ENCODE data around the gene ERBB2.
"Not testable (repeated sequence)": the region's sequence is repeated elsewhere in the genome, so short reads cannot be mapped to it uniquely, and the experiment has no call there.

The ERBB2 gene

DNA sequence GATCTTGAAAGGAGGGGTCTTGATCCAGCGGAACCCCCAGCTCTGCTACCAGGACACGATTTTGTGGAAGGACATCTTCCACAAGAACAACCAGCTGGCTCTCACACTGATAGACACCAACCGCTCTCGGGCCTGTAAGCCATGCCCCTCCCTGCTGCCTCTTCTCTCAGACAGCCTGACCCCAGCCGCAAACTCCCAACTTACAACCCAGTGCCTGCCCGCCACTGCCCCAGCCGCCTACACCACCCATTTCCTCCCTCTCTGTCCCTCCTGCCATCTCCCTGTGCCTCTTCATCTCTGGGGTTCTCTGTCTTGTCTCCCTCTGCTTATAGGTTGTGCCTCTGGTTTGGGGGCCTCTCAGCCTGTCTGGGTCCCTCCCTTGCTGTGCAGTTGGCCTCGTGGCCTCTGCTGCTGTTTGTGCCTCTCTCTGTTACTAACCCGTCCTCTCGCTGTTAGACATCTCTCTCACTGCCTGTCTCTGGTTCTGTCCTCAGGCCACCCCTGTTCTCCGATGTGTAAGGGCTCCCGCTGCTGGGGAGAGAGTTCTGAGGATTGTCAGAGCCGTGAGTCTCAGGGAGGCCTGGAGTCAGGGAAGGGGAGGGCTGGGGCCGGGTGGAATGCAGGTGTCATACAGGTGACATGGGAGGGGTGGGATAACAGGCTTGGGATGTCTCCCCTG lies 9.6 kb downstream of the ERBB2 start:
- Histone ChIP-seq H3K27me3 (ENCODE audit: insufficient read depth, low read length, poor library complexity, severe bottlenecking) (no peaks in the 10 kb centered on the region), H4K20me1 (ENCODE audit: insufficient read depth, low read length, poor library complexity, severe bottlenecking) (no peaks in the 10 kb centered on the region), H3K4me3 (ENCODE audit: low read length, poor library complexity, severe bottlenecking) (no peak overlapping the region), H3K36me3 (ENCODE audit: insufficient read depth, low read length) (no peaks in the 10 kb centered on the region), H3K9me2 (replicated peaks; ENCODE audit: low read depth, low read length) (no peaks in the 10 kb centered on the region), H3K79me2 (ENCODE audit: insufficient read depth, low read length) (no peaks in the 10 kb centered on the region), H3K9me3 (ENCODE audit: insufficient read depth, low read depth, low read length) (no peaks in the 10 kb centered on the region), H2AFZ (ENCODE audit: low read length) (no peak overlapping the region), H3K4me1 (ENCODE audit: insufficient read depth, low read length, poor library complexity, severe bottlenecking) (peaks cover 16% of the 10 kb centered on the region), H3F3A (ENCODE audit: low read depth) (no peaks in the 10 kb centered on the region), H3K4me2 (ENCODE audit: low read depth, low read length, poor library complexity, severe bottlenecking) (no peak overlapping the region), H3K9ac (ENCODE audit: low read depth, low read length, poor library complexity, severe bottlenecking) (no peak overlapping the region)
- TF ChIP-seq CTCF (conservative IDR thresholded peaks at IDR 0.05; ENCODE audit: low read length) (no peak), EZH2phosphoT487 (IDR thresholded peaks at IDR 0.05; ENCODE audit: borderline replicate concordance) (no peak)

DNA sequence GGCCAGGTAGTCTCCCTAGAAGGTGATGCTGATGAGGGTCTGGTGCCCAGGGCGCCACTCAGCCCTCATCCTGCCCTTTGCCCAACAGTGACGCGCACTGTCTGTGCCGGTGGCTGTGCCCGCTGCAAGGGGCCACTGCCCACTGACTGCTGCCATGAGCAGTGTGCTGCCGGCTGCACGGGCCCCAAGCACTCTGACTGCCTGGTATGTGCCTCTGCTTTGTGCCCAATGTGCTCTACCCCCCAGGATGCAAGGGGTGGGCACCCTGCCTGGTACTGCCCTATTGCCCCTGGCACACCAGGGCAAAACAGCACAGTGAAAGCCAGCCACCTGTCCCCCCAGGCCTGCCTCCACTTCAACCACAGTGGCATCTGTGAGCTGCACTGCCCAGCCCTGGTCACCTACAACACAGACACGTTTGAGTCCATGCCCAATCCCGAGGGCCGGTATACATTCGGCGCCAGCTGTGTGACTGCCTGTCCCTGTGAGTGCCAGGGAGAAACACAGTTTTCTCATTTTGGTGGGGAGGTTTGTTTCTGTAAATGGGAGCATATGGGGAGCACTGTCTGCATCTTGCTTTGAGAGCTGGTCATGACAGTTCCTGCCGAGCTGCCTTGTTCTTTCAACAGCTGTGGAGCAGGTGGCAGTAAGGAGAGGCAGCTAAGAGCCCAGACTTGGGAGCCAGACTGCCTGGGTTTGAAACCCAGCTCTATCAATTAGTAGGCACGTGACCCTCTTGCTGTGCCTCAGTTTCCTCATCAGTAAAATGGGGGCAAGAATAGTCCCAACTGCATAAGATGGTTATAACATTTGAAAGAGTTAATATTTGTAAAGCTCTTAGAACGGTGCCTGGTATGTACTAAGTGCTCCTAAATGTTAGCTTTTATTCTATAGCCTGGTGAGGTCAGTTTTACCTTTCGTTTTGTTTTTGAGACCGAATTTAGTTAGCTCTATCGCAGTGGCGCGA lies 10.4 kb downstream of the ERBB2 start:
- Histone ChIP-seq H4K20me1 (ENCODE audit: insufficient read depth, low read length, poor library complexity, severe bottlenecking) (no peaks in the 10 kb centered on the region), H3K4me1 (ENCODE audit: insufficient read depth, low read length, poor library complexity, severe bottlenecking) (peaks cover 16% of the 10 kb centered on the region), H3K36me3 (ENCODE audit: insufficient read depth, low read length) (no peaks in the 10 kb centered on the region), H3K9me2 (replicated peaks; ENCODE audit: low read depth, low read length) (no peaks in the 10 kb centered on the region), H3K9me3 (ENCODE audit: insufficient read depth, low read depth, low read length) (no peaks in the 10 kb centered on the region), H3K27me3 (ENCODE audit: insufficient read depth, low read length, poor library complexity, severe bottlenecking) (no peaks in the 10 kb centered on the region), H3K4me2 (ENCODE audit: low read depth, low read length, poor library complexity, severe bottlenecking) (no peak overlapping the region), H3K4me3 (ENCODE audit: low read length, poor library complexity, severe bottlenecking) (no peak overlapping the region), H3K79me2 (ENCODE audit: insufficient read depth, low read length) (no peaks in the 10 kb centered on the region), H3F3A (ENCODE audit: low read depth) (no peaks in the 10 kb centered on the region), H3K9ac (ENCODE audit: low read depth, low read length, poor library complexity, severe bottlenecking) (no peak overlapping the region), H2AFZ (ENCODE audit: low read length) (no peak overlapping the region)
- no peak for TF ChIP-seq CTCF (conservative IDR thresholded peaks at IDR 0.05; ENCODE audit: low read length)
- no peak for TF ChIP-seq EZH2phosphoT487 (IDR thresholded peaks at IDR 0.05; ENCODE audit: borderline replicate concordance)

DNA sequence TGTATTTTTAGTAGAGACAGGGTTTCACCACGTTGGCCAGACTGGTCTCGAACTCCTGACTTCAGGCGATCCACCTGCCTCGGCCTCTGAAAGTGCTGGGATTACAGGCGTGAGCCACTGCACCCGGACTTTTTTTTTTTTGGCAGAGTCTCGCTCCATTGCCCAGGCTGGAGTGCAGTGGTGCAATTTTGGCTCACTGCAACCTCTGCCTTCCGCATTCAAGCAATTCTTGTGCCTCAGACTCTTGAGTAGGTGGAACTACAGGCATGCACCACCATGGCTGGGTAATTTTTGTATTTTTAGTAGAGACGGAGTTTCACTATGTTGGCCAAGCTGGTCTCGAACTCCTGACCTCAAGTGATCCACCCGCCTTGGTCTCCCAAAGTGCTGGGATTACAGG lies 11.2 kb downstream of the ERBB2 start:
- H2AFZ ChIP-seq (ENCODE audit: low read length); H3K9ac ChIP-seq (ENCODE audit: low read depth, low read length, poor library complexity, severe bottlenecking); H3K36me3 ChIP-seq (ENCODE audit: insufficient read depth, low read length); H3K4me3 ChIP-seq (ENCODE audit: low read length, poor library complexity, severe bottlenecking); H3F3A ChIP-seq (ENCODE audit: low read depth); H3K9me2 ChIP-seq (replicated peaks; ENCODE audit: low read depth, low read length); H4K20me1 ChIP-seq (ENCODE audit: insufficient read depth, low read length, poor library complexity, severe bottlenecking); H3K9me3 ChIP-seq (ENCODE audit: insufficient read depth, low read depth, low read length); H3K4me2 ChIP-seq (ENCODE audit: low read depth, low read length, poor library complexity, severe bottlenecking); H3K79me2 ChIP-seq (ENCODE audit: insufficient read depth, low read length); H3K27me3 ChIP-seq (ENCODE audit: insufficient read depth, low read length, poor library complexity, severe bottlenecking): not testable (repeated sequence)
- peaks cover 16% of the 10 kb centered on the region for H3K4me1 ChIP-seq (ENCODE audit: insufficient read depth, low read length, poor library complexity, severe bottlenecking)
